Measurements from ENCODE around the gene IMPDH1.

GRCh38 chr7:128351296-128352152, 58.3 kb downstream of the IMPDH1 start:
- TF ChIP-seq CTCF (IDR thresholded peaks at IDR 0.05) (no peak), POLR2A (IDR thresholded peaks at IDR 0.05) (no peak)
